Caco-2 (cell line): ENCODE results near the gene GPC6. TPM values are rescaled to one million over a fixed set of nuclear protein-coding genes. Genes with fewer than 3 reads are reported as not detected.

Source experiments
- BruUV-seq: library from RNA; stranded (reverse); fragments of 400-500 nt; replicated peaks from 2 replicates; lab custom pipeline; 2021; lab: Mats Ljungman, UMichigan
- CTCF ChIA-PET: fragments of 300-600 bp; sonication (Branson Sonifier 250); formaldehyde crosslinking; loops from one replicate; lab custom pipeline; 2022; ENCODE audit warnings: antibody characterized with exemption; lab: Charles Lee
- POLR2A ChIA-PET: fragments of 300-600 bp; sonication (Branson Sonifier 250); formaldehyde crosslinking; loops from one replicate; lab custom pipeline; 2022; ENCODE audit warnings: antibody characterized with exemption; lab: Charles Lee
- DNase-seq, 2 experiments: peaks; one replicate each; pipeline versions ENCODE4 v3.0.0 to v3.0.0-alpha.2; 2020 to 2022
- H3K27me3 ChIP-seq: replicated peaks from 2 replicates; pipeline ENCODE4 v1.6.0; 2011; ENCODE audit warnings: low read length; ENCODE audit not compliant: control insufficient read depth, insufficient read depth
- H3K36me3 ChIP-seq: 2 replicates; pipeline ENCODE4 v1.5.1; 2011; ENCODE audit warnings: low read length; ENCODE audit not compliant: control insufficient read depth, insufficient read depth
- H3K4me1 ChIP-seq: fragments of 250-450 bp; sonication (Bioruptor Pico); 2 replicates; pipeline ENCODE4 v1.5.1; 2020; ENCODE audit warnings: mild to moderate bottlenecking
- H3K4me3 ChIP-seq: 2 replicates; pipeline ENCODE4 v1.5.1; 2011; ENCODE audit warnings: low read depth, mild to moderate bottlenecking, control low read depth, low read length
- H3K9me3 ChIP-seq: fragments of 250-450 bp; sonication (Bioruptor Pico); 2 replicates; pipeline ENCODE4 v1.5.1; 2020; ENCODE audit warnings: mild to moderate bottlenecking, moderate library complexity
- H3K27ac Mint-ChIP-seq: one replicate; pipeline ENCODE4 v1.8.0; 2022; ENCODE audit warnings: mixed read lengths; ENCODE audit not compliant: unreplicated experiment
- H3K27me3 Mint-ChIP-seq: one replicate; pipeline ENCODE4 v1.8.0; 2022; ENCODE audit warnings: mixed read lengths; ENCODE audit not compliant: insufficient read depth, unreplicated experiment
- H3K36me3 Mint-ChIP-seq: one replicate; pipeline ENCODE4 v1.8.0; 2022; ENCODE audit warnings: mild to moderate bottlenecking, mixed read lengths; ENCODE audit not compliant: insufficient read depth, unreplicated experiment
- H3K4me1 Mint-ChIP-seq: one replicate; pipeline ENCODE4 v1.8.0; 2022; ENCODE audit warnings: low read depth, mixed read lengths; ENCODE audit not compliant: unreplicated experiment
- H3K4me3 Mint-ChIP-seq: one replicate; pipeline ENCODE4 v1.8.0; 2022; ENCODE audit warnings: mild to moderate bottlenecking, moderate library complexity, mixed read lengths; ENCODE audit not compliant: unreplicated experiment
- H3K9me3 Mint-ChIP-seq: one replicate; pipeline ENCODE4 v1.8.0; 2022; ENCODE audit warnings: mixed read lengths; ENCODE audit not compliant: unreplicated experiment
- CTCF ChIP-seq, 2 experiments: fragments of 200-600 bp in 1 of 2; IDR thresholded peaks; 1 replicate in 1 of 2; 2 replicates in 1 of 2; pipeline versions ENCODE4 v1.5.1 to v1.8.0; 2011 to 2022; ENCODE audit warnings: antibody characterized with exemption in 1 of 2, control low read depth in 1 of 2, inconsistent platforms in 1 of 2, low read depth in 1 of 2, low read length in 1 of 2, mild to moderate bottlenecking in 1 of 2, moderate library complexity in 1 of 2; ENCODE audit not compliant: insufficient read depth in 1 of 2, severe bottlenecking in 1 of 2, unreplicated experiment in 1 of 2
- intact Hi-C: fragments of 100-400 bp; cut with micrococcal nuclease; formaldehyde crosslinking; loops from one replicate; pipeline ENCODE4 v1.10.0; 2022; ENCODE audit not compliant: unreplicated experiment
- total RNA-seq: library from RNA; stranded (reverse); gene quantifications from 2 replicates; pipeline ENCODE4 v1.2.3, GENCODE V29; 2022

Gene GPC6
- total RNA-seq, 1 experiment from 2014 or later = 0.16 TPM

GRCh38 chr13:93859716-93860115, 633.1 kb downstream of the GPC6 start:
- ChIA-PET POLR2A (no interaction called here), CTCF (no interaction called here)
- no peaks in the 10 kb centered on the region for H3K4me1 ChIP-seq
- Mint-ChIP-seq H3K27ac (no peak overlapping the region), H3K9me3 (no peaks in the 10 kb centered on the region), H3K27me3 (peaks cover 6% of the 10 kb centered on the region), H3K4me3 (no peak overlapping the region), H3K4me1 (no peaks in the 10 kb centered on the region), H3K36me3 (no peaks in the 10 kb centered on the region)
- no peaks in the 10 kb centered on the region for H3K9me3 ChIP-seq
- DNase-seq = no peak
- no peaks in the 10 kb centered on the region for H3K27me3 ChIP-seq
- H3K4me3 ChIP-seq = no peak overlapping the region
- H3K36me3 ChIP-seq = no peaks in the 10 kb centered on the region
- no TSS peak for BruUV-seq
- intact Hi-C loops = no loop called here
- no peak for TF ChIP-seq CTCF (IDR thresholded peaks at IDR 0.05; ENCODE audit: insufficient read depth in 1 of 2, low read depth in 1 of 2, low read length in 1 of 2, severe bottlenecking in 1 of 2, unreplicated experiment in 1 of 2)

GRCh38 chr13:93861818-93862217, 635.2 kb downstream of the GPC6 start:
- no peak overlapping the region for H3K4me3 ChIP-seq
- Mint-ChIP-seq H3K4me1 (no peaks in the 10 kb centered on the region), H3K4me3 (no peak overlapping the region), H3K36me3 (no peaks in the 10 kb centered on the region), H3K9me3 (no peaks in the 10 kb centered on the region), H3K27me3 (peaks cover 6% of the 10 kb centered on the region), H3K27ac (no peak overlapping the region)
- ChIA-PET POLR2A (no interaction called here), CTCF (no interaction called here)
- no peaks in the 10 kb centered on the region for H3K4me1 ChIP-seq
- no peaks in the 10 kb centered on the region for H3K36me3 ChIP-seq
- no peak for TF ChIP-seq CTCF (IDR thresholded peaks at IDR 0.05; ENCODE audit: insufficient read depth in 1 of 2, low read depth in 1 of 2, low read length in 1 of 2, severe bottlenecking in 1 of 2, unreplicated experiment in 1 of 2)
- H3K9me3 ChIP-seq = no peaks in the 10 kb centered on the region
- intact Hi-C loops = no loop called here
- no peak for DNase-seq
- H3K27me3 ChIP-seq = no peaks in the 10 kb centered on the region
- no TSS peak for BruUV-seq

GRCh38 chr13:93862259-93862658, 635.7 kb downstream of the GPC6 start:
- Mint-ChIP-seq H3K4me3 (no peak overlapping the region), H3K27ac (no peak overlapping the region), H3K36me3 (no peaks in the 10 kb centered on the region), H3K9me3 (no peaks in the 10 kb centered on the region), H3K27me3 (peaks cover 6% of the 10 kb centered on the region), H3K4me1 (no peaks in the 10 kb centered on the region)
- POLR2A ChIA-PET = no interaction called here
- Histone ChIP-seq H3K4me3 (no peak overlapping the region), H3K4me1 (no peaks in the 10 kb centered on the region), H3K36me3 (no peaks in the 10 kb centered on the region), H3K27me3 (no peaks in the 10 kb centered on the region), H3K9me3 (no peaks in the 10 kb centered on the region)
- no peak for TF ChIP-seq CTCF (IDR thresholded peaks at IDR 0.05; ENCODE audit: insufficient read depth in 1 of 2, low read depth in 1 of 2, low read length in 1 of 2, severe bottlenecking in 1 of 2, unreplicated experiment in 1 of 2)
- BruUV-seq = no TSS peak
- intact Hi-C loops = no loop called here
- no peak for DNase-seq
- CTCF ChIA-PET = no interaction called here
